Stimulated activated CD8-positive, alpha-beta memory T cell treated with anti-CD3 and anti-CD28 coated beads, Interleukin-15, amount 100 ng/mL, for 48 hours (primary cell): ENCODE measurements around the gene STING1.
"Not testable (repeated sequence)": the region's sequence is repeated elsewhere in the genome, so short reads cannot be mapped to it uniquely, and the experiment has no call there.

Experiments
- DNase-seq, 2 donors: peaks; one replicate each; pipeline ENCODE4 v3.0.0-alpha.2; 2020; ENCODE audit warnings: low read depth in 2 of 2

STING1 gene

DNA sequence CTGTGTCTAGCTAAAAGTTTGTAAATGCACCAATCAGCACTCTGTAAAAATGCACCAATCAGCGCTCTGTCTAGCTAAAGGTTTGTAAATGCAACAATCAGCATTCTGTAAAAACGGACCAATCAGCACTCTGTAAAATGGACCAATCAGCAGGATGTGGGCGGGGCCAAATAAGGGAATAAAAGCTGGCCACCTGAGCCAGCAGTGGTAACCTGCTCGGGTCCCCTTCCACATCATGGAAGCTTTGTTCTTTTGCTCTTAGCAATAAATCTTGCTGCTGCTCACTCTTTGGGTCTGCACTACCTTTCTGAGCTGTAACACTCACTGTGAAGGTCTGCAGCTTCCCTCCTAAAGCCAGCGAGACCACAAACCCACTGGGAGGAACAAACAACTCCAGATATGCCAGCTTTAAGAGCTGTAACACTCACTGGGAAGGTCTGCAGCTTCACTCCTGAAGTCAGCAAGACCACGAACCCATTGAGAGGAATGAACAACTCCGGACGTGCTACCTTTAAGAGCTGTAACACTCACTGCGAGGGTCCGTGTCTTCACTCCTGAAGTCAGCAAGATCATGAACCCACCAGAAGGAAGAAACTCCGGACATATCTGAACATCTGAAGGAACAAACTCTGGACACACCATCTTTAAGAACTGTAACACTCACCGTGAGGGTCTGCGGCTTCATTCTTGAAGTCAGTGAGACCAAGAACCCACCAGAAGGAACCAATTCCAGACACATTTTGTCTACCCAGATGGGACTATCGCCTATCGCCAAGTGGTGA is 20.7 kb upstream of the STING1 start:
- DNase-seq: not testable (repeated sequence)

DNA sequence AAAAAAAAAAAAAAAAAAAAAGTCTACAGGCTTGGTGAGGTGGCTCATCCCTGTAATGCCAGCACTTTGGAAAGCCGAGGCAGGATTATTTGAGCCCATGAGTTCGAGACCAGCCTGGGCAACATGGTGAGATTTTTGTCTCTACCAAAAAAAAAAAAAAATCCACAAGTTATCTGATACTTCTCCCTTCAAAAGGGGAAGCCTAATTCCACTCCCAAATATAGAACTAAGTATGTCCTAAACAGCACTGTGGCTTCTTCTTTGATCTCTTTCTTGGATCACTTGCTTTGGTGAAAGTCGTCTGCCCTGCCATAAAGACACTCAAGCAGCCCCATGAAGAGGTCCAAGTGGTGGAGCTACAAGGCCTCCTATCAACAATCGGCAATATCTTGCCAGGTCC is 18.8 kb upstream of the STING1 start:
- DNase-seq: no peak

DNA sequence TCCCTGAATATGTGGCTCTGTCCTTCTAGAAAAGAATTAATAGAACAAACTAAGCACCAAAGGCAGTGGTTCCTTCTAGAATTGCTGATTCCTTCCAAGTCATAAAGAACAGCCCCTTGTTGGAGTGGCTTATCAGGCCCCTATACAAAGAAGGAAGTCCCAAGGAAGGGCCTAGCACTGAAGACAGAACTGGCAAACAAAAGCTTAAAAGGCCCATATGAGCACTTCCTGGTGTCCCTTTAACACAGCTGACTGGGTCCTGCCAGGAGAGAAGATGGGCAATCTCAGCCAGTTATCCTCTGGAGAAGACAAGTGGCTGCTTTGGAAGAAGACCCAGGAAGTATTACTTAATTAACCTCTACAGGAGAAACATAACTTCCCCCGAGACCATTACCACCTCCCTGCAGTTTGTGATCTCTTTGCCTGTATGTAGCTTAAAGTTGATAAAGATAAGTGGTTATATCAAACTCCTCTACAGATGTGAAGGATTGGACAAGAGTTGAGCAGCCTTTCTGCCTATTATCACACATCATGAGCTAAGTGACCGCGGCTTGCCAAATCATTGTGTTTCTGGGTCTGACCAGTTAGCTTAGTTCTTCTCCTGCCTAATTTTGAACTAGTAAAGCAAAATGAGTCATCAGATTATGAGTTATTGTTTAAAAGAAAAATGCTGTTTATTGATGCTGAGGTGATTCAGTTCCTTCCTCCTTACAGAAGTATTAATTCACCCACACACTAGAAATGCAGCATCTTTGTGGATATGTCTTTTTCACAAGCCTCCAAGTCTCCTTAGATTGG is 13.3 kb upstream of the STING1 start:
- no peak for DNase-seq

DNA sequence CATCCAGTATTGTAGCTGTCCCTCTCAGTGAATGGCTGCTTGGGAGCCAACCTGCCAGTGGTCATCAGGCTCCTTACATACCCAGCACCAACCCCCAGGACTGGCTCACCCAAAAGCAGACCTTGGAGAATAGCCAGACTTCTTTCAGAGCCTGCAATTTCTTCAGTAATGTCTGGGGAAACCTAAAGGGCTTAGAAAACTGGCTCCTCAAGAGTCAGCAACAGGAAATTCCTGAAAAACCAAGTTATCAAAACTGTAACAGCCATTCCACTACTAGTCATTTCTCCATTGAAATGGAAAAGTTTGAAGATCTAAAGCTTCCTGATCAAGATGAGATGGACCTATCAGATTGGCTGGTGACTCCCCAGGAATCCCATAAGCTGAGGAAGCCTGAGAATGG is 12.3 kb upstream of the STING1 start:
- DNase-seq: no peak

DNA sequence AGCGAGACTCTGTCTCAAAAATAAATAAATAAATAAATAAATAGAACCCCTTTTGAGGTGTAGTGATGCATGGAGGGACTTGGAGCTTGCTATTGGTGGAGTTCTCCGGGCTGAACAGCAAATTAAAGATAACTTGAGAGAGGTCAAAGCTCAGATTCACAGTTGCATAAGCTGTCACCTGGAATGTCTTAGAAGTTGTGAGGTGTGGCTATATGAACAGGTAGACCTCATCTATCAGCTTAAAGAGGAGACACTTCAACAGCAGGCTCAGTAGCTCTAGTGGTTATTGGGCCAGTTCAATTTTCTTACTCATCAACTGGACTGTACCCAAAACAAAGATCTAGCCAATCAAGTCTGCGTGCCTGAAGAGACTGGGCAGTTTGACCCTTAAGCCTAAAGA is 11.7 kb upstream of the STING1 start:
- DNase-seq: no peak

DNA sequence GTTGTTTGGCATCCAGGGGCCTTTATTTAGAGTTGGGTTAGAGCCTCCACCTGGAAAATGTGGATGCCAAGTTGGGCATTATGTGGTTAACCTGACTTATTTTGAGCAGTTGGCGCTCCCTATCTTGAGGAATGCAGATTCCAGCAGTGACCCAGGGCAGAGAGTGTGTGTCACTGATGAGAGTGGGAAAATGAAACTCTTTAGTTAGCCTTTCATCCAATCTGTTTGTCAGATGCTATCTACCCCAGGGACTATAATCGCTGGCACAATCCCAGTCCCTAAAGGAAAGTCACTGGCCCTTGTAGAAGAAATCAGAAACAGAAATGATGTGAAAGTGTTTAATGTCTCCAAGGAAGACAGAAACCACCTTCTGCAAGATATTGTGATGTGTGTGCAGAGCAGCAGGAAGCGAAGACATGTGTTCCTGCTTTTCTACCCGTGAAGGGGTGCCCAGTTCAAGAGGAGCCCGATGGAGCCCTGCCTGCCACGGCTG is 10.2 kb upstream of the STING1 start:
- no peak for DNase-seq

DNA sequence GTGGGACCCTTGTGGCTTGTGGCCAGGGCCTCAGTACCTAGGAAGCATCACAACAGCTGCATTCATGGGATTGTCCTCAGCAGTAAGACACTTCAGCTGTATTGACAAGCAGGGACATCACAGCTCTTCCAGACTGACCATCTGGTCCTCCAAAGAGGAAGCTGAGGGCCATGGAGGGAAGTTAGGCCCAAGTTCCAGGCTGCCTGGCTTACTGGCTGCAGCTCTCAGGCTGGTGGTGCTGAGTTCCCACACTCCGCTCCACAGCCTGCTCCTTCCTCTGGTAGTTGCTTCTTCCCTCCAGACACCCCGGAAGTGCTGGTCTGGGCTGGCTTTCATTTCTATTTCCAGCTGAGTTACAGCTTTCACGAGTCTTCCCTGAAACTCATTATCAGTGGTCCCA is 5.7 kb upstream of the STING1 start:
- DNase-seq: no peak

DNA sequence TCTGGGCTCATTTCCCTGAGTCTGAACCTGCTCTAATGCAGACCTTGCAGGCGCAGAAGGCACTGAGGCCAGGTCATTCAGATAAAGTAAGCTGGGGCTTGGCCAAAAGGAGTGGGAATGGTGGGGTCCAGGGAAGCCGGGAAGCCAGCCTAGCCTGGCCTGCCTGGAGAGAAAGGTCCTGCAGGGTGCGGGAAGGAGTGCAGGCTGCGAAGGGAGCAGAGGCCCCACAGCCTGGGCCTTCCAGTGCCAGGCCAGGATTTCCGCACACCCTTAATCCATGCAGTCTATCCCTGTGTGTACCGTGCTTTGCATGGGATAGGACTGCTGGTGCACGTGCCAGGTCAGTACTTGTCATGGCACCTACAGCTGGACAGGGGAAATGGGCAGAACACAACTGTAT is 3.6 kb upstream of the STING1 start:
- DNase-seq: no peak

DNA sequence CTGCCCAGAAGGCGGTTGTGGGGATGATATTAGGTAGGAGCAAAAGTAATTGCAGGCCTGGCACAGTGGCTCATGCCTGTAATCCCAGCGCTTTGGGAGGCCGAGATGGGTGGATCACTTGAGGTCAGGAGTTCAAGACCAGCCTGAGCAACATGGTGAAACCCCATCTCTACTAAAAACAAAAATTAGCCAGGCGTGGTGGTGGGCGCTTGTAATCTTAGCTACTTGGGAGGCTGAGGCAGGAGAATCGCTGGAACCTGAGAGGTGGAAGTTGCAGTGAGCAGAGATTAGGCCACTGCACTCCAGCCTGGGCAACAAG is 291 bp upstream of the STING1 start:
- not testable (repeated sequence) for DNase-seq

DNA sequence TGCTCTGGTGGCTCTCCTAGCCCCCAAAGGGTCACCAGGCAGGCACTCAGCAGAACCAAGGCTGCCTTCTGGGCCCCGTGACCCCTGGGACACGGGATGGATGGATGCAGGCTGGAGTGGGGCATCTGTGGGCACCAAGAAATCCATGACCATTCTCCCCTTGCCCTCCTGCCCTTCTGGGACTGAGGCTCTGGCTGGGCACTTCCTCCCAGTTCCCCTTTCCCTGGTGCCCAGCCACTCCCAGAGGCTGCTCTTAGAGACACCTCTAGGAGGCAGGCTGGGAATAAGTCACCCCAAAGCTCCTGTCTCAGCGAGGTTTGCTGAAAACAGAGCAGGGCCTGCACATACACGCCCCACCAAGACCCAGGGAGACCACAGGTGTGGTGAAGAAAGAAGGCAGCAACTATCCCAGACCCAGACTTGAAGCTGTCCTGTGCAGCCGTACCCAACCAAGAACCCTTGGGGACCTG is 943 bp downstream of the STING1 start:
- no peak for DNase-seq

DNA sequence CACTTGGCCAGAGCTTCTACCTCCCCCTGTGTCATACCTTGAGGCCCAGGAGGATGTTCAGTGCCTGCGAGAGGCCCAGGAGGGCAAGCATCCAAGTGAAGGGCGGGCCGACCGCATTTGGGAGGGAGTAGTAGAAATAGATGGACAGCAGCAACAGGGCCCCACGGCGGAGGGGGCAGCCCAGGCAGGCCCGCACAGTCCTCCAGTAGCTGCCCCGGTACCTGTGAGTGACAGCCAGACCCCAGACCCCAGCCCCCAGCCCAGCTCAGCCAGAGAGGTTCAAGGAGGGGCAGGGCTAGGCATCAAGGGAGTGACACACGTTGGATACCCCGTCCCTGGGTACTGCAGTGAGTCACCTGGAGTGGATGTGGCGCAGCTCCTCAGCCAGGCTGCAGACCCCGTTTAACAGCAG is 1.4 kb downstream of the STING1 start:
- no peak for DNase-seq

DNA sequence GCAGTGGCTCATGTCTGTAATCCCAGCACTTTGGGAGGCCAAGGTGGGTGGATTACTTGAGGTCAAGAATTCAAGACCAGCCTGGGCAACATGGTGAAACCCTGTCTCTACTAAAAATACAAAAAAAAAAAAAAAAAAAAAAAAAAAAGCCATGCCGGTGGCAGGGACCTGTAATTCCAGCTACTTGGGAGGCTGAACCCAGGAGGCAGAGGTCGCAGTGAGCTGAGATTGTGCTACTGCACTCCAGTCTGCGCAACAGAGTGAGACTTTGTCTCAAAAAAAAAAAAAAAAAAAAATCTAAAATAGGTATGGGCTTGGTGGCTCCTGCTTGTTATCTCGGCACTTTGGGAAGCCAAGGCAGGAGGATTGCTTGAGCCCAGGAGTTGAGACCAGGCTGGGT is 2.8 kb downstream of the STING1 start:
- not testable (repeated sequence) for DNase-seq

DNA sequence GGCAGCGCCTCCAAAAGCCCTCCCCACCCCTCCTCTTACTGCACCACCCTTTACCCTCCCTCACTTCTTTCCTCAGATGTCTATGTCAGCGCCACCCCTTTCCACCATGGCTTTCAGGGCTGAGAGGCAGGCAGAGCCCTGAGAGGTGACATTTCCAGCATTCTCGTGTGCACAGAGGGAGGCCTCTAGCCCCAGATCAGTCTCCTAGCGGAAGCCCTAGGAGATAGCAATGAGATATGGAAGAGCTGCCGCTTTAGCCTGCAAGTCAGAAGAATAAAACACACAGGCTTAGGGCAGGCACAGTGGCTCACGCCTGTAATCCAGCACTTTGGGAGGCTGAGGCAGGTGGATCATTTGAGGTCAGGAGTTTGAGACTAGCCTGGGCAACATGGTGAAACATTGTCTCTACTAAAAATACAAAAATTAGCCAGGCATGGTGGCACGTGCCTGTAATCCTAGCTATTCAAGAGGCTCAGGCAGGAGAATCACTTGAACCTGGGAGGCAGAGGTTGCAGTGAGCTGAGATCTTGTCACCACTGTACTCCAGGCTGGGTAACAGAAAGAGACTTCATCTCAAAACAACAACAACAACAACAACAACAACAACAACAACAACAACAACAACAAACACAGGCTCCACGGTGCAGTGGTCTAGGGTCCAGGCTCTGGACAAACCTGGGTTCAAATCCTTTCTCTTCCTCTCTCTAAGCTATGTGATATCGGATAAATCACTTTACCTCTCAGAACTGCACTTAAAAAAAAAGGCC is 3.7 kb downstream of the STING1 start:
- DNase-seq: not testable (repeated sequence)

DNA sequence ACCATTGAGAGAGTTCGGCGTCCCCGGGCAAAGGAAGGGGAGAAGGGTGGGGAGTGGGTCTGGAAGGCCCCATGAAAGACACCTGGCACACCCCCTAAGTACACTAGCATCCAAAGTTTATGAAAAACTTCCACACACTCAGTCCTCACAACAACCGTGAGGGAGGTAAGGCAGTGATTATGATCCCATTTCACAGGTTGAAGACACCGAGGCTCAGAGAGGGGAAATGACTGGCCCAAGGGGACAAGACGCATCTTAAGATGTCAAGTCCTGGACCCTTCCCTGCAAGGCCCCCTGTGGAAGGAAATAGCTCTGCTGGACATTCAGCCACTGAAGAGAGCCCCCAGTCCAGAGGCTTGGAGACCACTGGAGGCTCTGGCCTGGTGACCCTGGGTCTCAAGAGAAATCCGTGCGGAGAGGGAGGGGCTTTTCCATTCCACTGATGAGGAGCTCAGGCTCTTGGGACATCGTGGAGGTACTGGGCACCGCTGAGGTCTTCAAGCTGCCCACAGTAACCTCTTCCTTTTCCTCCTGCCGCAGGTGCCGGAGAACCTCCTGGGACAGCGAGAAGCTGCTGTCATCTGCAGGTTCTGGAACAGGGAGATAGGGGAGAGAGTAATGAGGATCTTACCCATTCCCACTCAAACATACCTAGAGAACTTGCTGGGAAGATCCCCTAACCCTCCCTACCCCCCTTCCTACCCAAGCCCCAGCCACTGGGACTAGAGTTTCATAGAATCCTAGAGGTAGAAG is 6.5 kb downstream of the STING1 start:
- no peak for DNase-seq

DNA sequence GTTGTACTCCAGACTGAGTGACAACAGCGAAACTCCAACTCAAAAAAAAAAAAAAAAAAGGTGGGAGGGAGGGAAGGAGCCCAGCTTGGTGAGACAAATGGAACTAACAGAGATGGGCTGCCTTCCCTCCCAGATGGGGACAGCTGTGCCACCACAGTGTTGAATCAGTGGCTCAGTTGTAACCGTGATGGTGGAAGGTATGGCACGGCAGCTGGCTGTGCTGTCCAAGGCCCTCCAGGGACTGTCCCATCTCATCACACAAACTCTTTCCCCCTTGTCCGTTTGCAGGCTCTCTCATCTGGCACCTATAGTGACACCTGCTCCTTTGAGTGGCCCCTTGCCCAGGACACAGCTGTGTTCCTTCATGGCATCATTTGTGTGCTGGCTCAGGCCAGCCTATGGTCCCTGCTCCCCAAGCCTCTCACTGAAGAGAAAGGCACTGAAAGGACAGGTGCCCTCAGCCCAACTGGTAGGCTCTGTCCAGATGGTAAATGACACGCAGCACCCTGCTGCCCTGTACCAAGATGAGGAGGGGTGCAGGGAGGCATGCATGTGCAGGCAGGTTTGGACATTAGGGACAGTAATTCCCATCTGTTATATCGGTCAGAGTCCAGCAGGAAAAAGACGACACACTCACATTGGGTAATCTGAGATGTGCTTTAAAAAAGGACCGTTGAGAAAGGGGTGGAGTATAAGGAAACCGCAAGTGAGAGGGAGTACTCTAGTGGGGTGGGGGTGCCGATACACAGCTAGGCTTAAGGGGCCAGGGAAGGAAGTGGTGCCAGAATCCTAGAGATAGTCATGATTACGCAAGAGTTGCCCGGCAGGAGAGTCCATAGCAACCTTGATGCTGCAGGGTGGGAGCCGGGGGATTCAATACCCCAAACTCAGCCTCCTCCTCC is 7.4 kb downstream of the STING1 start:
- DNase-seq: no peak

DNA sequence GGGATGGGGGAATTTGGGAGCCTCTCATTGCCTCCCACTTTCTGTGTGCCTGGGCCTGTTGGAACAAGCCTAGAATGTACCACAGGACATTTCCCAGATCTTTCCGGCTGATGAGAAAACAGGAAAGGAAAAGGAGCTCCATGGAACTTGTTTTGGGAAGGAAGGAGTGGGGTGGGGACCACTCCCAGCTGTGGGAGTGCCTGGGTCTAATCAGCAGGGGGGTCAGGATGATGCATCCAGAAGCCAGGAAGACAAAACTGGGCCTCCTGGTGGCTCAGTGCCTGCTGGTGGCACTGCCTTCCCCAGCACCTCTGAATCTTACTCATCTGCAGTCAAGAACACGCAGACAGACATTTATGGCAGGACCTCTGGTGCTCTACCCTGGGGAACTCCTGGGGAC is 9.0 kb downstream of the STING1 start:
- no peak for DNase-seq

DNA sequence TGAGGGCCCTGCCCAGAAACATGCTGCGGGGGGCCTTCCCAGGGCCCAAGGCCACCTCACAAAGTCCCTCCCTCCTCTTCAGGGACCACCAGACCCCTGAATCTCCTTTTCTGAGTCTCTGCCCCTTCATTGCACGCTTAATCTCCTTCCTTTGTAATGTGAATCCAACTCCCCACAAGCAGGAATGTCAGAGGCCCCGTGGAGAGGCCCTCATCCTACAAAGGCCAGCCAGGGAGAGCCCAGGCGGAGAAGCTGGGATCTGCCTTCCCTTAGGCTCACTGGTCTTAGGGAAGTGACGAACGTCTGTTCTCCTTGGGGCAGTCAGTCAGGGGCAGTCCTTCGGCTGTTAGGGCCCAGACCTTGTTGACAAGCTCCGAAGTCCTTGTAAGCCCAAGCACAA is 9.5 kb downstream of the STING1 start:
- no peak for DNase-seq

DNA sequence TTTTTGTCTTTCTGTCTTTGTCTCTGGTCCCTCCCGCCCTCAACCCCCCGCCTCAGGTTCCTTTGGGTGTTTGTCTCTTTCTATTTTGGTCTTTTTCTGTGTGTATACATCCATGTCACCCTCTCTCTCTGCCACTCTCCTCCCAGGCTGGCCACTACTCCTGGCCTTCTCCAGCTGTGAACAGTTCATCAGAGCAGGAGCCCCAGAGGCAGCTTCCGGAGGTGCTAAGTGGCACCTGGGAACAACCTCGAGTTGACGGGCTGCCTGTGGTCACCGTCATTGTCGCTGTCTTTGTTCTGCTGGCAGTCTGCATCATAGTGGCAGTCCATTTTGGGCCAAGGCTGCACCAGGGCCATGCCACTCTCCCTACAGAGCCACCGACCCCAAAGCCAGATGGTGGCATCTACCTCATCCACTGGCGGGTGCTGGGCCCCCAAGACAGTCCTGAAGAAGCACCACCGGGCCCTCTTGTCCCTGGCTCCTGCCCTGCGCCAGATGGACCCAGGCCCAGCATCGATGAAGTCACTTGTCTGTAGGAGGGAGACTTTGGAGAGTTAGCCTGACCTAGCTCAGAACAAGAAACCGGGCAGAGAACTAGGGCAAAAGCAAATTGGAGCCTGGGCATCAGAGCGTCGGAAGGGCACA is 10.1 kb downstream of the STING1 start:
- no peak for DNase-seq

DNA sequence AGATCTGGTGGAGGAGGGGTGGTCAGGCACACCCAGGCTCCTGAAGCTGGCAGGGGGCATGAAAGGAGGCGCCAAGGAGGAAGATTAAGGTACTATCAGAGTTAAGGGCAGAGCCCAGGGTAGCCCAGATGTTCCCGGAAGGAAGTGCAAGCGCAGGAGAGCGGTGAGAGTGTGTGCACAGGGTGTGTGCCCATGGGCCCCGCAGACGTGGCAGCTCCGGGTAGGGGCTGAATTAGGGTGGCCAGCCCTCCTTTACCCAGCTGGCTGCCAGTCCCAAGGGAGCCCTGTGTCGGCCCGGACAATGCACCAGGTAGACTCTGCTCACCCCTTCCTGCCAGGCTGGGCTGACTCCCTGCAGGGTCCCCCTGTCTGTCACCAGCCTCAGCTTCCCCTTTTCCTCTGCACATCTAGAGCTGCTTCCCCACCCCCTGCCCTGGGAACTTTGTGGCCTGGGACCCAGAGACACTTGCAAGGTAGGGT is 11.7 kb downstream of the STING1 start, which contains the start of gene SMIM33:
SMIM33 (plus strand) TSS at position 184 of the 480 bp plus-strand sequence; CDS start at position 302, 118 bp downstream.
- DNase-seq: no peak
